Measurements from ENCODE around the gene UBE2O. TPM values are rescaled to one million over a fixed set of nuclear protein-coding genes. Genes with fewer than 3 reads are reported as not detected.

UBE2O gene
- total RNA-seq, 2 experiments from 2014 or later: 43.4 to 79.6 TPM

- no peaks in the 10 kb centered on the region for H4K20me1 ChIP-seq (ENCODE audit: insufficient read depth, low read length)
These were observed 35.3 kb downstream of the UBE2O start for GRCh38 chr17:76417499-76418143.

DNA sequence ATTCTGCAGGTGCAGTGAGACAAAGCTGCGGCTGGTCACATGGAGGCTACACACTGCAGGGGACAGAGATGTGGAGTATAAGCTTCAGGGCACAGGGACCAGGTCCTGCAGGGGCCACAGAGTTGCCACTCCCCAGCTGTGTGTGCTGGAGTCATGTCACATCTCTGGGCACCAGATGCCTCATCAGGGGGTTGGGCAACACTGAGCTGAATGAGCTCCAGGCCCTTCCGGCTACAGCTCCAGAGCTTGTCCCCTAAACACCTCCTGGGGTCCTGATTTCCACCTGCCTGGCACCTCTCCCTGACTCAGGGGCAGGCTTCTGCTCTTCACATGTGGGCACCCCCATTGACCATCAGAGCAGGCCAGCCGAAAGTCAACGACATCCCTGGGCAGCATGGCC is 36.1 kb downstream of the UBE2O start:
- Histone ChIP-seq H3K4me2 (ENCODE audit: low read length) (peak overlapping the region; percentile 54), H3K9me2 (ENCODE audit: insufficient read depth, low read length) (no peaks in the 10 kb centered on the region), H3K9me3 (ENCODE audit: low read length) (no peaks in the 10 kb centered on the region), H3K4me1 (ENCODE audit: insufficient read depth, low read length, poor library complexity, severe bottlenecking) (peaks cover 69% of the 10 kb centered on the region), H4K20me1 (ENCODE audit: insufficient read depth, low read length) (no peaks in the 10 kb centered on the region), H2AFZ (ENCODE audit: low read length) (no peak overlapping the region), H3K27ac (ENCODE audit: low read depth, low read length, poor library complexity, severe bottlenecking) (peak overlapping the region; percentile 78), H3K36me3 (ENCODE audit: insufficient read depth, low read length) (peaks cover 36% of the 10 kb centered on the region), H3K4me3 (ENCODE audit: low read depth, low read length, poor library complexity, severe bottlenecking) (no peak overlapping the region), H3K79me2 (ENCODE audit: insufficient read depth, low read depth, low read length) (peaks cover 85% of the 10 kb centered on the region)
- no TSS peak for BruUV-seq (replicated peaks)
- ChIA-PET CTCF (ENCODE audit: unreplicated experiment) (interaction anchor here (0.6 to 1.8 kb wide), 5 partner anchors 9 to 85 kb away, joined by 3 to 5 read pairs (median 4); partner anchors contain the start of gene UBE2O), POLR2A (interaction anchor here (0.9 to 1.8 kb wide), 6 partner anchors 11 to 146 kb away, joined by 3 to 5 read pairs (median 4); partner anchors contain the start of gene UBE2O)
- DNase-seq (ENCODE audit: low spot score): no peak
- TF ChIP-seq EZH2phosphoT487 (IDR thresholded peaks at IDR 0.05; ENCODE audit: borderline replicate concordance, low read depth, low read length): no peak
- TF ChIP-seq CTCF (conservative IDR thresholded peaks at IDR 0.05; ENCODE audit: low read length): no peak
- intact Hi-C loops (cut with micrococcal nuclease; ENCODE audit: unreplicated experiment): no loop called here

More at GRCh38 chr17:76417499-76418143, 35.3 kb downstream of the UBE2O start:
- CTCF ChIA-PET (ENCODE audit: unreplicated experiment): interaction anchor here (0.7 to 1.8 kb wide), 5 partner anchors 8 to 670 kb away, joined by 3 to 5 read pairs (median 4); partner anchors contain the start of gene UBE2O
- peaks cover 76% of the 10 kb centered on the region for H3K4me1 ChIP-seq (ENCODE audit: insufficient read depth, low read length, poor library complexity, severe bottlenecking)
- peak overlapping the region; percentile 6 for H3K4me3 ChIP-seq (ENCODE audit: low read depth, low read length, poor library complexity, severe bottlenecking)
- BruUV-seq (replicated peaks): no TSS peak
- POLR2A ChIA-PET: interaction anchor here (0.6 to 1.8 kb wide), 9 partner anchors 10 to 147 kb away, joined by 3 to 8 read pairs (median 3); partner anchors contain the start of gene UBE2O
- intact Hi-C loops (cut with micrococcal nuclease; ENCODE audit: unreplicated experiment): no loop called here
- peak overlapping the region; percentile 78 for H3K27ac ChIP-seq (ENCODE audit: low read depth, low read length, poor library complexity, severe bottlenecking)
- H3K9me3 ChIP-seq (ENCODE audit: low read length): no peaks in the 10 kb centered on the region
- no peak for TF ChIP-seq CTCF (conservative IDR thresholded peaks at IDR 0.05; ENCODE audit: low read length)
- TF ChIP-seq EZH2phosphoT487 (IDR thresholded peaks at IDR 0.05; ENCODE audit: borderline replicate concordance, low read depth, low read length): no peak
- no peak overlapping the region for H2AFZ ChIP-seq (ENCODE audit: low read length)
- peak; percentile 82 for DNase-seq (ENCODE audit: low spot score)
- no peaks in the 10 kb centered on the region for H3K9me2 ChIP-seq (ENCODE audit: insufficient read depth, low read length)
- peak overlapping the region; percentile 54 for H3K4me2 ChIP-seq (ENCODE audit: low read length)
- H3K79me2 ChIP-seq (ENCODE audit: insufficient read depth, low read depth, low read length): peaks cover 88% of the 10 kb centered on the region
- H3K36me3 ChIP-seq (ENCODE audit: insufficient read depth, low read length): peaks cover 35% of the 10 kb centered on the region

- H4K20me1 ChIP-seq (ENCODE audit: insufficient read depth, low read length): no peaks in the 10 kb centered on the region
- CTCF ChIA-PET (ENCODE audit: unreplicated experiment): interaction anchor here (0.6 to 1.8 kb wide), 3 partner anchors 10 to 85 kb away, joined by 3 to 5 read pairs (median 4); no protein-coding TSS in a partner anchor
- no TSS peak for BruUV-seq (replicated peaks)
These were observed 36.5 kb downstream of the UBE2O start for GRCh38 chr17:76416457-76416856.

More at GRCh38 chr17:76416457-76416856, 36.5 kb downstream of the UBE2O start:
- Histone ChIP-seq H3K4me1 (ENCODE audit: insufficient read depth, low read length, poor library complexity, severe bottlenecking) (peaks cover 65% of the 10 kb centered on the region), H3K36me3 (ENCODE audit: insufficient read depth, low read length) (peaks cover 36% of the 10 kb centered on the region; the same call in 1 of the 2 replicates), H2AFZ (ENCODE audit: low read length) (no peak overlapping the region), H3K4me2 (ENCODE audit: low read length) (0 out of 2 replicates have a peak overlapping the region, but pooled peaks have one; percentile 54), H3K4me3 (ENCODE audit: low read depth, low read length, poor library complexity, severe bottlenecking) (no peak overlapping the region), H3K9me2 (ENCODE audit: insufficient read depth, low read length) (no peaks in the 10 kb centered on the region), H3K79me2 (ENCODE audit: insufficient read depth, low read depth, low read length) (peaks cover 80% of the 10 kb centered on the region), H3K9me3 (ENCODE audit: low read length) (no peaks in the 10 kb centered on the region), H3K27ac (ENCODE audit: low read depth, low read length, poor library complexity, severe bottlenecking) (peak overlapping the region; percentile 78)
- no peak for DNase-seq (ENCODE audit: low spot score)
- intact Hi-C loops (cut with micrococcal nuclease; ENCODE audit: unreplicated experiment): no loop called here
- TF ChIP-seq EZH2phosphoT487 (IDR thresholded peaks at IDR 0.05; ENCODE audit: borderline replicate concordance, low read depth, low read length) (no peak), CTCF (conservative IDR thresholded peaks at IDR 0.05; ENCODE audit: low read length) (no peak)
- POLR2A ChIA-PET: interaction anchor here (0.9 to 1.8 kb wide), 4 partner anchors 12 to 146 kb away, joined by 3 to 5 read pairs (median 4); no protein-coding TSS in a partner anchor
